Stimulated activated CD4-positive, alpha-beta T cell treated with anti-CD3 and anti-CD28 coated beads, TNF-alpha, amount 100 ng/mL, for 24 hours (primary cell): Measurements from ENCODE around the gene TMEM42.

Experiments
- DNase-seq, 3 experiments: peaks; one replicate each; pipeline ENCODE4 v3.0.0-alpha.2; 2020; ENCODE audit warnings: low read depth in 3 of 3

Gene TMEM42

DNA sequence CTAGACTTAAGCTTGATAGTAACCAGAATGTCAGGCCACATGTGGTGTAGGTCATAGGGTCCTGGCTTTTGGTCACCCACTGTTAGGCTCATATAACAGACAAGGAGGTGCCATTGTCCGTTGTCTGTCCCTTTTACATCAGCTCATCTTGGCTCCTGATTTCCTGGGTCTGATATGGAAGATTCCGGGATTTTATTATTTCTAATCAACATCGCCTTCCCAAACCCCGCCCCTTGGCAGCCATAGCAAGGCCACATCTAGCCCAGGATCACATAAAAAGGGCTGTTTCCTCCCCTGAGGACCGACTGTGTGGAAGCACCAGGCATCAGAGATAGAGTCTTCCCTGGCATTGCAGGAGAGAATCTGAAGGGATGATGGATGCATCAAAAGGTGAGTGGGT lies 12.6 kb downstream of the TMEM42 start, which contains the start of gene TGM4:
TGM4 (plus strand) TSS at position 301 of the 400 bp plus-strand sequence; CDS start at position 372, 71 bp downstream.
- DNase-seq = no peak

DNA sequence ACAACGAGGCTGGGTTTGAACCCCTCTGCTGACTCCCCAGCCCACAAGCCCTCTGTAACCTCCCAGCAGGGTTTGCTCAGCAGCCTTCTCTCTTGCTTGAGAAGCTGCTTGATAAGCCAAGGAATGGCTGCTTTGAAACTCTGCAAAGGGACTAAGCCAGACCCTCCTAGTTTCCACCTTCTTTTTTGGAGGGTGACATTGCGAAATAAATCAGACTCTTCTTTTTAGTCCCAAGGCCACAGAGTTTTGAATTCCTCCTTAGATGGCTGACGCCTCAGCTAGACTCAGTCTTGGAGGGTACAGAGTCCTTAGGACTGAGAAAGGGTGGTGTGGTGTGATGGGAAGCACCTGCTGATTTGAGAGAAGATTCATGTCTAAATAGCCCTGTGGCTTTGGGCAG lies 13.9 kb downstream of the TMEM42 start:
- no peak for DNase-seq

DNA sequence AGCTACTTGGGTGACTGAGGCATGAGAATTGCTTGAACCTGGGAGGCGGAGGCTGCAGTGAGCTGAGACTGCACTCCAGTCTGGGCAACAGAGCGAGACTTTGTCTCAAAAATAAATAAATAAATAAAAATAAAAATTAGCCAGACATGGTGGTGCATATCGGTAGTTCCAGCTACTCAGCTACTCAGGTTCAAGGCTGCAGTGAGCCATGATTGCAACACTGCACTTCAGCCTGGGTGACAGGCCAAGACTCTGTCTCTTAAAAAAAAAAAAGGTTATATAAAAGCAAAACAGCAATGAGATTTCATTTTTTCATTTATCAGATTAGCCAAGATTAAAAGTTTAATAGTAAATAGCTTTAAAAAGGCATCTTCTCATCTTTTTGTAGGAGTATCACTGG lies 15.6 kb downstream of the TMEM42 start:
- DNase-seq = no peak

DNA sequence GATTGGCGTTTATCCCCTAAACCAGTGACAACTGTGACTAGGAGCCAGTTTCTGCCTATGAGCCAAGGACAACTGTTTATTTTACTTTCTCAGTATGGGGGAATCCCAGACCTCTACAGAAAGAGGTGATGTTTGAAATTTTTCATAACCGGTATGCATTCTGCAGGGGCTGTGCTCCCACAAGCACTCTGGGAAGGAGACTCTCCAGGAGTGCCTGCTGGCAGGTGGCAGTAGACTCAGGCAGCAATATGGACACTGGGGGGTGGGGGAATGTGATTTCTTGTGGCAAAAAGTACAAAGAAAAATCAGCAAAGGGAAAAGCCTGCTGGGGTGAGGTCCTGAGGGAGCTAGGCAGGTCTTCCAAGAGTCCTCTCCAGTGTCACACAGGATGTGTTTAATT lies 18.6 kb downstream of the TMEM42 start:
- no peak for DNase-seq

DNA sequence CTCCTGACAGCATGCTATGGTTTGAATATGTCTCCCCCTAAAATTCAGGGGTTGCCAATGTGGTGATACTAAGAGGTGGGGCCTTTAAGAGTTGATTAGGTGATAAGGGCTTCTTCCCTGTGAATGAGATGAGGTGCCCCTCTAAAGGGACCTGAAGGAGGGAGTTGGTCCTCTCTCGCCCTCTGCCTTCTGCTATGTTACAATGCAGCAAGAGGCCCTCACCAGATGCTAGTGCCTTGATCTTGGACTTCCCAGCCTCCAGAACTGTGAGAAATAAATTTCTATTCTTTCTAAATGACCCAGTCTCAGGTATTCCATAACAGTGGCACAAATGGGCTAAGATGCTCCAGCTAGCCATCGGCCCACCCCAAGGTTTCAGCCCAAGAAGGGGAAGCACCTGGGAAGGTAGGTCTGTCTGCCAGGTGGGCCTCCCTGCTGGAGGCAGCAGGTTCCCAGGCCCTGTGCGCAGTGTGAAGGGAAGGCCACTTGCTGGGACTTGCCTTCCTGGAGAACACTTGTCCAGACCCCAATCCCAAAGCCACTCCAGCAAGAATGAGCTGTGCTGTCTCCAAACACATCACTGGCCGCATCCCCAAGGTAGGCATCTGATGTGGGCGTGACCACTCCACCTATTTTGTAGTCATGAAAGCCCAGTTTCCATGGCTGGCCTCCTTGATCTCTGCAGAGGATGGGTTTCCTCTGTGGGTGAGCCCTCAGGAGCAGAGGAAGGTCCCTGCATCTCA lies 21.7 kb downstream of the TMEM42 start:
- DNase-seq = no peak

DNA sequence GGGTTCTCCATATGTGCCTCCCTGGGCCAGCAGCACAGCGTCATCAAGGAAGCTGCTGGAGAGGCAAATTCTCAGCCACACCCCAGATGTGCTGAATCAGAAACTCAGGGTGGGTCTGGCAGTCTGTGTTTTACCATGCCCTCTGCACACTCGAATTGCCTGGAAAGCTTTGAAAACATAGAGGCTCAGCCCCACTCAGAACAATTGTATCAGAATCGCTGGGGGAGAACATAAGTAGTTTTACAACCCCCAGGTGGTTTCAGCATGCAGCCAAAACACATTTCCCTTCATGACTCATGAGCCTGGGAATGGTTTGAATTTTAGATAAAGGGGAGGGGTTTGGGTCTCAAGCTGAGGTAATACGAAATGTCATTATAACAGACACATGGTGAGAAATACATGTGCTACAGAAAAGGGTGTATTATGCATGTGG lies 22.3 kb downstream of the TMEM42 start:
- DNase-seq = no peak

DNA sequence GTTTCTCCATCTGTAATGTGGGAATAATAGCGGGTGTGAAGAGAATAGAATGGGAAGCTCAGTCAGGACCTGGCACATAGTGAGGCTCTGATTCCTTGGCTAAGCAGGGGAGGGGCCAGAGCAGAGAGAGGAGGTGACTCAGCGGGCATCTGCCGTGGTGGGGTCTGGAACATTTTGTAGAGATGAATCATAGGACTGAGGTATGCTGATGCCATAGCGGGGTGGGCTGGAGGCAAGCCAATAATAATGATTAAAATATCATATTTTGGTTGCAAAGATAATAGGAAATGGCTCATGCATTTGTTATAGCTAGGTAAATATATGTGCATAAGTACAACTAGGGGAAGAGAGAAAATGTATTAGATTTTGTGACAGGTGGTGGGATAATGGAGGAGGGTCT lies 23.9 kb downstream of the TMEM42 start:
- DNase-seq = no peak

DNA sequence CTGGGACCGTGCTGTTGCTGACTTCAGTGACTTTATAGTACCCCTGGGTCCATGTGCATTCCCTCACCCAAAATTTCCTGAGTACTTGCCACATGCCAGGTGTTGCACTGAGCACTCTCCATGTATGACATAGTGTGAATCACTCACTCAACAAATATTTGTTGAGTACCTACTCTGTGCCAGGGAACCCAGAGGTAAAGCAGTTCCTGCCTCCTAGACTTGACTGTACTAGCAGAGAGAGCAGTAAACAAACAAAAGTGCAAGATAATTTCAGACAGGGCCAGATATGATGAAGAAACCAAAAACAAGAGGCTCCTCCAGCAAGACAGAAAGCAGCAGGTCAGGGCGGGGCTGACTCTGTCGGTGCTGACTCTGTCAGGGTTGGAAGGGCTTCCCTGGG lies 24.8 kb downstream of the TMEM42 start:
- DNase-seq = no peak

DNA sequence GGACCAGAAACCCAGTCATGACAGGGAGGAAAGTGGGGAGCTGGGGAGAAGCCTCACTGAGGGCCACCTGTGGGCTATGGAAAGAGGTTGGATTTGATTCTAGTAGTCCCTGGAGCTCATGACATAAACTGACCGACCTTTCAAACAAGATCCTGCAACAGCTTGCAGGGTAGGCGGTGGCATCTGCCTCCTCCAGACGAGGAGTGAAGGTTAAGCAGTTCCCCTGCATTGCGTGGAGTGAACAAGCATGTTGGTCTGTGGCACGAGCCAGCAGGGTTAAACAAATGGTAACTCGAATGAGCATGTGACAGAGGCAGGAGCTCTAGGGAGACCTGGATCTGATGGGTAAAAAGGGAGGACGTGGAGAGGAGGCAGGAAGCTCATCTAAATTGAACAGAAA lies 25.4 kb downstream of the TMEM42 start:
- DNase-seq = no peak

DNA sequence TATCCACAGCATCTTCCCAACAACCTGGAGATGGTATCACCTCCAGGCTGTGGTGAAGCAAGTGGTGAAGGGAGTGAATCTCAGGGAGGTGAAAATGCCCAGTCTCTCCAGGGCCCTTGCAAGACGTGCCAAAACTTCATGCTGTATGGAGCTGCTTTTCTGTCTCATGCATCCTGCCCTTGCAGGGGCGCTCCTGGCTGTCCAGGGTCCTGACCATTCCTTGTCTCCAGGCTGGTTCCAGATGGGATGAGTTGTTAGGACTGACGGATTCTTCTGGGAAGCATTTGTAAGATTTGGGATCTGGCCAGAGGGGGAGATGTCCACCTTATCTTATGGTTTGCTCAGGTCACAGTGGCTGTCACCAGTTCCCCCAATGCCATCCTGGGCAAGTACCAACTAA lies 28.5 kb downstream of the TMEM42 start:
- no peak for DNase-seq

DNA sequence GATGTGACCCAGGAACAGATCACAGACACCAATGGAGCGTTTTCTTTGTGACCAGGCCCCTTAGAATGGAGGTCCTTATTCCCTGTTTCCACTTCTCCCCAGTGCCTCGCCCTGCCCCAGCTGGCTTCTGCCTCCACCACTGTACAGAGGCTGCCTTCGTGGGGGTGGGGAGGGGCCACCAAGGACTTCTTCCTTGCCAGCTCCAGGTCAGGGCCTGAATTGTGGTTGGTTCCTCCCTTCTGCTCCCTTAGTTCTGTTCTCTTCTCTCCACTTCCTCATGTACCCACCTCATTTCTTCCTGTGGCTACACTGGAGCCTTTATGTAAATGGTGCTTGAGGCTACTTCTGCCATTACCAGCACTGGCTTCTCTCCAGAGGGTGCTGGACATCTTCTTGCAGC lies 29.1 kb downstream of the TMEM42 start:
- no peak for DNase-seq

DNA sequence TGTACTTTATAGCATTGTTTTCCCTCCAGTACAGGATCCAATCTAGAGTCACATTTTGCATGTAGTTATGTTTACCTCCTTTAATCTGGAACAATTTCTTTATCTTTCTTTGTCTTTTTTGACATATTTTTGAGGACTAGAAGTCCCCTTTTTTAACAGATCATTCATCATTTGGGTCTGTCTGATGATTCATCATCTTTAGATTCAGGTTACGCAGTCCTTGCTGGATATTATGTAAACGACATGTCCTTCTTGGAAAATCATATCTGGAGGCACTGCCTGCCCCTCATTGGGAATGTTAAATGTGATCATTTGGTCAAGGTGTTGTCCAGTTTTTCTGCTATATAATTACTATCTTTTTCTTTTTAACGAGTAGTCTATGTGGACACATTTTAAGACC lies 31.0 kb downstream of the TMEM42 start:
- no peak for DNase-seq

DNA sequence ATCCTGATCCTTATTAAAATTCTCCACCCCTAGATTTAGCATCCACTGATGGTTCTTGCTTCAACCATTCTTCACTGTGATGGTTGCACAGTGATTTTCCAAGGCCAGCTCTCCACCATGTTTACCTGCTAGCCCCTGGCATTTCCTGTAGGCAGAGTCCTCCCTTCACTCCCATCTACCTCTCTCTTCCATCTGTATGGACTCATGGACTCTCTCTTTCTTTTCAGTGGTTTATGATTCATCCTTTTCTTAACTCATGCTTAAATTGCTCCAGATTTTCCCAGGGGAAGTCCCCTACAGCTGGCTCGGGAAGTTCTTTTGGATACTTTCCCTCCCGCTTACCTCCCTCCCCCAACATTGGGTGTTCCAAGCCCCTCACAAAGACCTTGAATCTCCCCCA lies 31.4 kb downstream of the TMEM42 start:
- DNase-seq = no peak

DNA sequence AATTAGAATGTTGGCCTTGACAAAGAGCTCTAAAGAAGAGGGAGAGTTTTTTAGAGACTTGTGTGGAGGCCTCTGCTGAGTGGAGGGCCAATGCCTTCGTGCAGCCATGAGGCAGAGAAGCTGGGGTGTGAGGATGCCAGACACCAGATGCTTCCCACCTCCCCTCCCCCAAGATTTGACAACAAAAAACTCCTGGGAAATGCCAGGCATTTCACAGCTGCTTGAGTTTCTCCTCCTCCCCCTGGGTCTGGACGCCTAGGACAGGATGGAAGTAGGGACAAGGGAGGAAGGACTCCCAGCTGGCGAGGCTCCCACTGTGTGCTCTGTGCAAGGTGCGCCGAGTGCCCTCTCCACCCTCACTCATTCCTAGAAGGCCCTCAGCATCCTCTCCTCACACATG lies 32.8 kb downstream of the TMEM42 start:
- no peak for DNase-seq

DNA sequence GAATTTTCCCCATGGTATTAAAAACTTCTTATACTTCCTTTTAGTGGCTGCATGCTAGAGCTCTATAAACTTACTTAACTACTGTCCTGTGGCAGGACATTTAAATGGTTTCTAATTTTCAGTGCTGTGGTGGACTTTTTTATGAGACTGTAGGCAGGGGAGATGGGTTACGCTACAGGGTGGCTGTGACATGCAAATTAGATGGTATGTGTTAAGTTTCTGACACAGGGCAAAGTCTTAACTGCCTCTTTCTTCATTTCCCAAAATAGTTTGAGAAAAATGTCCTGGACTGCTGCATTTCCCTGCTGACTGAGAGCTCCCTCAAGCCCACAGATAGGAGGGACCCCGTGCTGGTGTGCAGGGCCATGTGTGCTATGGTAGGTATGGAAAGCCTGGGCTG lies 34.7 kb downstream of the TMEM42 start:
- DNase-seq = no peak

DNA sequence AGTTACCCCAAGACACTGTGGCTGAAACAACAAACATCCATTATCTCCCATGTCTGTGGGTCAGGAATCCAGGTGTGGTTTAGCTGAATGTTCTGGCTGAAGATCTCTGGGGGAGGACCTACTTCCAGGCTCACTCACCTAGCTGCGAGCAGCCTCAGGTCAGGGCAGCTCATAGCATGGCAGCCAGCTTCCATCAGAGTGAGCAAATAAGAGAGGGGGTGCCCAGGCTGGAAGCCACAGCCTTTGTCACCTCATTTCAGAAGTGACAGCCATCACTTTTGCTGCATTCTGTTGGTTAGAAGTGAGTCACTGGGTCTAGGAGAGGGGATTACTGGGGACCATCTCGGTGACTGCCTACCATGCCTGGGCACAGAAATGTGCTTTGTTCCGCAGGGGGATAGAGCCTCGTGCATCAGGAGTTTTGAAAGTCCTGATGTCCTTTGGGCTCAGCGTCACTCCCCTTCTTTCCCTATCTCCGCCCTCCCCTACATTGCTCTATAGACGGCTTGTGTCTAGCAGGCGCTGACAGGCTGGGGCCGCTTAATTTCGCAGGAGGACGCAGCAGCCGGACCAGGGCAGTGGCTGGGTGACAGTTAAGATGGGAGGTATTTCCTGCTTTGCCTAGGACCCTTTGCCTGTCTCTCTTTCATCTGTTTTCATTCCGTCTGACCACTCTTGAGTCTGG lies 38.1 kb downstream of the TMEM42 start:
- DNase-seq = no peak

DNA sequence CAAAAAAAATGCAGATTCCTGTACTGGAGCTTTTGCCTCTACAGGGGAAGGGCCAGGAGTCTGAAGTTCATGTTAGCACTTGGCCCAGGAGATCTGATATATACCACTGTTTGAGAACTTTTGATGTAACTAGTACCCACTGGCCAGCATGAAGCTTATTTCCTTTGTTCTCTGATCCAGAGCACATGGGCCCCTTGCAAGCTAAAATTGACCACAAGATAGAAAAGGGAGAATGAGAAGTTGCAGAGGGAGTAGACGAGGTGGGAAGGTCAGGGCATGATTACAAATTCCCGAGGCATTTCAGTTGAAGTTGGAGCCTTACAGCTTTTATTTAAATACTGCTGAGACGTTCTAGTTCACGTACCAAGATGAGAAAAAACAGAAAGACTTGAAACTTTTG lies 40.9 kb downstream of the TMEM42 start:
- no peak for DNase-seq

DNA sequence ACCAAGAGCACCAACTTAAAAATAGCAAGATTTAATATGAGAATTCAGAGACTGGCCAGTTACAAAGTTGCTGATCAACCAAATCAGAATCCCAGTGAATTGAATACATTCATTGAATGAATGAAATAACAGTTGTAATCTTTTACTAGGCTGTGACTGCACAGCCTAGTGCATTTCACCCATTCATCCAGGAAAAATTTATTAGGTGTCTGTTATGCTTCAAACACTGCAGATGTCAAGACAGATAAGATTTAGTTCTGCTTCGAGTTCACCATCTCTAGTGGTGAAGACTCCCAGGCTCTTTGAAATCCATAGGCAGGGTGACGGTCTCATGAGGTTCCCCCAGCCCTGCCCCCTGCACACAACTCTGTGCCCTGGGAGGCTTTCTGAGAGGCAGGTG lies 41.6 kb downstream of the TMEM42 start:
- DNase-seq = no peak

DNA sequence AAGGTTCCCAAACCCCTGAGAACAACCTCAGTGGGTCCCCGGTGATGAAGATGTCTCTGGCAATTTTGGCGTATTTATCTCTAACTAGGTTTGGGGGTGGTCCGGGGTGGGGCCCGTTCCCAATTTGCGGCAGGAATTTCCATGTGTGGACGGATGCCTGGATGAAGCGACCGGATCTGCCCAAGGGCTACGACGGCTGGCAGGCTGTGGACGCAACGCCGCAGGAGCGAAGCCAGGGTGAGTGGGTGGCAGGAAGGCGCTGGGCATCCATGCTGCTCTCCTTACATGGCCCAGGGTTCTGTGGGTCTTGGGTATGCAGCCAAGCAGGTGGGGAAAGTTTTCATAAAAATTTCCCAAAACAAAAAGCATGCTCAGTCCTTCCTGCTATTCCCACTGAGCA lies 42.0 kb downstream of the TMEM42 start:
- DNase-seq = no peak

DNA sequence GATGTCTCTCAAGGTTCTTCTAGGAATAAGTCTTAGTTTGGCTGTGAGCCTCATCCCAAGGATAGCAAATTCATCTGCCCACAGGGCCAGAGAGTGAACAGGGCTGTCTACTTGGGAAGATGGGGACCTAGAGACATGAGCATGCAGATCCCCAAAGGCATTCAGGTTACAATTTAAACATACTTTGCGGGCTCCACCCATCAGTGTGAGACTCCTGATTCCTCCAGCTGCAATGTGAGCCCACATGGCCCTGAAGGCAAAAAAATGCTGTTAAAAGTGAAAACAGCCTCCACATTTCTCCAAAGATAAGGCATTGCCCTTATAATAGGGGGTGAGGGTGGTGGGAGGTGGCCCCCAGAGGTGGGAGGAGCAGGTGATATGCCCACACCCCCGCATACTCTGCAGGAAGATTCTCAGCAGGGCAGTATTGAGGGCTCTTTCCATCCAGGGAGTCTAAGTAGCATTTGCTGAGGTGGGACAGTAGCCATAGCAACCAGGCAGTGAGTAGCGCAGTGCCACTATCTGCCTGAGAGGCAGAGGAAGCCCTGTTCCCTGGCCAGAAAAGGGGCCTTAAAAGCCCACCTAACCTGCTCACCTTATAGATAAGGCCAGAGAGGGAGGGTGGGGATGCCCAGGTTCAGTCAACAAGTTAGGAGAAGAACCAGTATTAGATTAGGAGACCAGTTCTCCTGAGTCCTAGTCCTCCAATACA lies 43.9 kb downstream of the TMEM42 start:
- DNase-seq = no peak

DNA sequence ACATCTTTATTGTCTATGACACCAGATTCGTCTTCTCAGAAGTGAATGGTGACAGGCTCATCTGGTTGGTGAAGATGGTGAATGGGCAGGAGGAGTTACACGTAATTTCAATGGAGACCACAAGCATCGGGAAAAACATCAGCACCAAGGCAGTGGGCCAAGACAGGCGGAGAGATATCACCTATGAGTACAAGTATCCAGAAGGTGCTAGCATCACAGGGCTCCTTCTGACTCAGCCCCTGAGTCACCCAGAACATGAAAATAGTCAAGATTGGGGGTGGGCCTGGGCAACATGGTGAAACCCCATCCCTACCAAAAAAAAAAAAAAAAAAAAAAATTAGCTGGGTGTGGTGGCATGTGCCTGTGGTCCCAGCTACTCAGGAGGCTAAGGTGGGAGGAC lies 45.3 kb downstream of the TMEM42 start:
- peak in 1 of 3 experiments; percentile 21 for DNase-seq

DNA sequence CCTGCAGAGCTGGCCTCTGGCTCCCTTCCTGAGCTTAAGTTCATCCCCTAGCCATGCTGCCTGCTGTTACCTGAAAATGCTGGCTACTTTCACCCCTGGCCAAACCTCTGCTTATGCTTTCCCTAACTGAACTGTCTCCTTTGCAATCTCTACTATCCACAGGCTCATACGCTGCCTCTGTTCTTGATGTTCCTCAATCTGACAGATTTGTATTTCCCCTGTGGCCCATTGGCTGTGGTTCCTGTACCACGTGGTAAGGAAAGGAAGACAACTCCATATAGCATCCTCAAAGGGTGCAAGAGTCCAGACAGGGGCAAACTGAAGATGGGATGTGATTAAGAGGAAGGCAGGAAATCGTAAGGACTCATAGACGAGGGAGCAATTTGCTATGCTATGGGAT lies 45.9 kb downstream of the TMEM42 start:
- no peak for DNase-seq

DNA sequence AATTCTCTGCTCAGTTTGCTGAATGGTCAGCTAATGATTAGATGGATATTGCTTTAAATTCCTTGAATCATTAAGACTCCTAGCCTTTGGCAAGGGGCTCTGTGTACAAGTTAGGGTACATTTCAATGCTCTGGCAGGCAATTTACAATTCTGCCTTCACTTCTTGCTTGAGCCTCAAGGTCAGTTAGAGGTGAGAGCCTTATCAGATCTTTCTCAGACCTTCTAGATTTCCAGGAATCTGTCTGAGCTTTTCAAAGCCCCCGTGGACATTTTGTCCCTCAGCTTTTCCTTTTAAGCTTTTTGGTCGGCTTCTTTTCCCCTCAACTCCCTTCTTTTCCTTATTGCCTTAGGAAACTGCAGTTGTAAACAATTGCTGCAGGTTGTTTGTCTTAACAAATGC lies 47.4 kb downstream of the TMEM42 start:
- no peak for DNase-seq
